Measurements from ENCODE around the gene HIRA. TPM values are rescaled to one million over a fixed set of nuclear protein-coding genes. Genes with fewer than 3 reads are reported as not detected.

HIRA gene
- total and polyA plus RNA-seq, 9 of the 15 experiments (the other 6 are each of a cell fraction or from before 2014, with no cell fraction given): 0.96 to 132 (median 58.4) TPM

- no TSS peak for BruUV-seq (replicated peaks)
- no peaks in the 10 kb centered on the region for H3K79me2 ChIP-seq (ENCODE audit: control insufficient read depth, insufficient read depth, low read length)
- intact Hi-C loops (cut with micrococcal nuclease) (no loop called here), in situ Hi-C loops (cut with MboI) (no loop called here)
- no peak for DNase-seq (ENCODE audit: extremely low read depth in 1 of 4, low spot score in 3 of 4)
- H2AFZ ChIP-seq (ENCODE audit: low read depth, low read length): no peak overlapping the region
- H4K20me1 ChIP-seq (replicated peaks; ENCODE audit: control insufficient read depth, insufficient read depth, low read length): 0 out of 2 replicates have a peak, but pooled peaks cover 3% of the 10 kb centered on the region
- POLR2A ChIA-PET: interaction anchor here (0.5 to 7.8 kb wide), 11 partner anchors 10 to 340 kb away, joined by 3 to 131 read pairs (median 5); partner anchors contain the start of genes C22orf39 and HIRA
- no peaks in the 10 kb centered on the region for H3K4me1 ChIP-seq (replicated peaks in 1 of 2; ENCODE audit: control insufficient read depth in 2 of 2, insufficient read depth in 2 of 2, low read length in 2 of 2)
- H3K36me3 ChIP-seq (ENCODE audit: control insufficient read depth, insufficient read depth, low read length): peaks cover 96% of the 10 kb centered on the region
- H3K4me3 ChIP-seq: no peak overlapping the region
- no peaks in the 10 kb centered on the region for H3K27me3 ChIP-seq (ENCODE audit: control insufficient read depth in 2 of 2, insufficient read depth in 2 of 2, low read length in 2 of 2)
- H3K9me1 ChIP-seq (ENCODE audit: control insufficient read depth, insufficient read depth, low read length): no peaks in the 10 kb centered on the region
- ATAC-seq: no peak
- H3K9ac ChIP-seq (ENCODE audit: insufficient read depth in 1 of 2, low read depth in 2 of 2, low read length in 2 of 2): peak overlapping the region in 1 of 2 experiments; percentile 31; a peak in 2 of 4 replicates
- H3K27ac ChIP-seq (ENCODE audit: extremely low read depth, low read depth, low read length): no peak overlapping the region
- 88% methylated on average over 4 of the region's 4 CpGs for WGBS (ENCODE audit: insufficient coverage, low coverage, missing lambda C conversion rate)
- CTCF ChIA-PET (ENCODE audit: low intra/inter-chr PET ratio): no interaction called here
- no peak overlapping the region for H3K4me2 ChIP-seq (ENCODE audit: insufficient read depth, low read length)
- H3K9me3 ChIP-seq (replicated peaks; ENCODE audit: control insufficient read depth, insufficient read depth, low read depth, low read length): no peaks in the 10 kb centered on the region
- no peak for FAIRE-seq
- TF ChIP-seq ZBTB40 (IDR thresholded peaks at IDR 0.05): no peak
- TF ChIP-seq ZBTB40 (CRISPR knock-in tag; IDR thresholded peaks at IDR 0.05): peak; percentile 50; the same call in 1 of the 2 replicates
- TF ChIP-seq ZNF699 (CRISPR knock-in tag; IDR thresholded peaks at IDR 0.05; ENCODE audit: insufficient replicate concordance): peak; percentile 10
- no peak for TF ChIP-seq ZNF609 (CRISPR knock-in tag; IDR thresholded peaks at IDR 0.05; ENCODE audit: borderline replicate concordance)
- TF ChIP-seq FOXM1 (IDR thresholded peaks at IDR 0.05; ENCODE audit: low read depth): no peak
- no peak for TF ChIP-seq FOXM1 (CRISPR knock-in tag; IDR thresholded peaks at IDR 0.05; ENCODE audit: low read depth)
- no peak for TF ChIP-seq ESRRB (CRISPR knock-in tag; IDR thresholded peaks at IDR 0.05; ENCODE audit: borderline replicate concordance)
These were observed 24.2 kb upstream of the HIRA start for GRCh38 chr22:19455585-19456370.
